K562 (cell line): ENCODE results near the gene OR12D3. TPM values are rescaled to one million over a fixed set of nuclear protein-coding genes. Genes with fewer than 3 reads are reported as not detected.
"Not testable (repeated sequence)": the region's sequence is repeated elsewhere in the genome, so short reads cannot be mapped to it uniquely, and the experiment has no call there.

Experiments used
- ATAC-seq: fragments of 200-7000 bp; cut with Tn5 transposase; 3 replicates; pipeline ENCODE4 v1.9.1; 2020; ENCODE audit warnings: moderate library complexity
- BruUV-seq: library from RNA; stranded (reverse); fragments of 400-500 nt; replicated peaks from 2 replicates; lab custom pipeline; 2021; lab: Mats Ljungman, UMichigan
- CTCF ChIA-PET: fragments of 300-600 bp; formaldehyde crosslinking; extraction: SDS; loops from one replicate; lab custom pipeline; 2021; ENCODE audit warnings: low intra/inter-chr PET ratio; lab: Yijun Ruan, JAX
- POLR2A ChIA-PET: fragments of 300-600, 350-650 bp; sonication (Branson Sonifier 250); formaldehyde crosslinking; extraction: SDS; loops from one replicate; lab custom pipeline; 2021; ENCODE audit warnings: antibody characterized with exemption, inconsistent platforms; lab: Yijun Ruan, JAX
- DNase-seq, 4 experiments: peaks; one replicate each; pipeline versions ENCODE4 v3.0.0 to v3.0.0-alpha.2; 2011 to 2018; ENCODE audit warnings: low spot score in 3 of 4, mixed read lengths in 3 of 4; ENCODE audit errors: extremely low read depth in 1 of 4
- FAIRE-seq: peaks from 2 replicates; lab custom pipeline; 2011; peaks lifted over from hg19 to GRCh38; lab: Jason Lieb, UNC
- H2AFZ ChIP-seq: 2 replicates; pipeline ENCODE4 v1.6.0; 2011; ENCODE audit warnings: low read depth, low read length, control low read depth, inconsistent platforms
- H3K27ac ChIP-seq: fragments of 200-600 bp; 3 replicates; pipeline ENCODE4 v1.8.0; 2011; ENCODE audit warnings: low read depth, mild to moderate bottlenecking, control low read depth, inconsistent platforms, low read length, moderate library complexity, mixed read lengths; ENCODE audit errors: extremely low read depth
- H3K27me3 ChIP-seq, 2 experiments: fragments of 300-600 bp in 1 of 2; 2 replicates in 1 of 2; 3 replicates in 1 of 2; pipeline versions ENCODE4 v1.6.0 to v1.8.0; 2011; ENCODE audit warnings: inconsistent platforms in 2 of 2, low read length in 2 of 2, mild to moderate bottlenecking in 1 of 2, mixed read lengths in 1 of 2, moderate library complexity in 1 of 2; ENCODE audit not compliant: control insufficient read depth in 2 of 2, insufficient read depth in 2 of 2
- H3K36me3 ChIP-seq: fragments of 300-600 bp; 3 replicates; pipeline ENCODE4 v1.8.0; 2011; ENCODE audit warnings: mild to moderate bottlenecking, low read length, inconsistent platforms; ENCODE audit not compliant: control insufficient read depth, insufficient read depth
- H3K4me1 ChIP-seq, 2 experiments: fragments of 200-600 bp in 1 of 2; replicated peaks in 1 of 2; 2 replicates in 1 of 2; 3 replicates in 1 of 2; pipeline versions ENCODE4 v1.5.1 to v1.8.0; 2011; ENCODE audit warnings: inconsistent platforms in 2 of 2, low read length in 2 of 2, mild to moderate bottlenecking in 1 of 2, mixed read lengths in 1 of 2, moderate library complexity in 1 of 2; ENCODE audit not compliant: control insufficient read depth in 2 of 2, insufficient read depth in 2 of 2
- H3K4me2 ChIP-seq: 2 replicates; pipeline ENCODE4 v1.6.1; 2011; ENCODE audit warnings: low read length, control low read depth, inconsistent platforms, mixed read lengths; ENCODE audit not compliant: insufficient read depth
- H3K4me3 ChIP-seq: fragments of 200-600 bp; sonication (generic), shearing (Covaris generic); 2 replicates; pipeline ENCODE4 v1.5.1; 2016; ENCODE audit warnings: control low read depth, inconsistent platforms
- H3K79me2 ChIP-seq: fragments of 200-600 bp; 3 replicates; pipeline ENCODE4 v1.8.0; 2011; ENCODE audit warnings: low read length, inconsistent platforms; ENCODE audit not compliant: control insufficient read depth, insufficient read depth
- H3K9ac ChIP-seq, 2 experiments: 2 replicates each; pipeline versions ENCODE4 v1.6.0 to v1.6.1; 2011; ENCODE audit warnings: low read depth in 2 of 2, low read length in 2 of 2, control low read depth in 1 of 2, inconsistent platforms in 1 of 2, mild to moderate bottlenecking in 1 of 2, mixed read lengths in 1 of 2; ENCODE audit not compliant: insufficient read depth in 1 of 2
- H3K9me1 ChIP-seq: one replicate; pipeline ENCODE4 v1.6.0; 2011; ENCODE audit warnings: inconsistent platforms, mild to moderate bottlenecking, low read length, moderate library complexity; ENCODE audit not compliant: control insufficient read depth, insufficient read depth
- H3K9me3 ChIP-seq: replicated peaks from 2 replicates; pipeline ENCODE4 v1.5.1; 2011; ENCODE audit warnings: low read depth, low read length, inconsistent platforms; ENCODE audit not compliant: control insufficient read depth, insufficient read depth
- H4K20me1 ChIP-seq: replicated peaks from 2 replicates; pipeline ENCODE4 v1.6.1; 2011; ENCODE audit warnings: low read length, inconsistent platforms, mixed read lengths; ENCODE audit not compliant: control insufficient read depth, insufficient read depth
- ATF7 ChIP-seq: fragments of 450-650 bp; IDR thresholded peaks from 2 replicates; pipeline ENCODE4 v1.7.1; 2014; ENCODE audit warnings: mild to moderate bottlenecking, moderate library complexity
- C11orf30 ChIP-seq: fragments of 450-650 bp; IDR thresholded peaks from 2 replicates; pipeline ENCODE4 v1.6.1; 2016; ENCODE audit warnings: low read depth, mild to moderate bottlenecking
- CHD2 ChIP-seq: IDR thresholded peaks from 2 replicates; pipeline ENCODE4 v1.6.1; 2011; ENCODE audit warnings: low read depth, low read length
- JUNB ChIP-seq: fragments of 450-650 bp; formaldehyde crosslinking; conservative IDR thresholded peaks from 2 replicates; pipeline ENCODE4 v1.4.0; 2020; ENCODE audit warnings: mild to moderate bottlenecking
- MAFF ChIP-seq: IDR thresholded peaks from 2 replicates; pipeline ENCODE4 v1.6.1; 2012; ENCODE audit warnings: low read length, improper control_type of control experiment
- MAFG ChIP-seq: fragments of 450-650 bp; conservative IDR thresholded peaks from 2 replicates; pipeline ENCODE4 v1.6.1; 2016; ENCODE audit warnings: missing genetic modification characterization, missing compliant biosample characterization
- ZNF146 ChIP-seq: IDR thresholded peaks from one replicate; pipeline ENCODE4 v1.6.1; 2018; ENCODE audit warnings: missing compliant biosample characterization; ENCODE audit not compliant: unreplicated experiment
- ZNF316 ChIP-seq: fragments of 450-650 bp; IDR thresholded peaks from 2 replicates; pipeline ENCODE4 v1.6.1; 2016
- WGBS: fragments of 100-300 bp; shearing (Covaris generic); methylation state at CpG from one replicate; pipeline ENCODE4 v1.1.6; 2016; ENCODE audit warnings: low coverage, mixed read lengths; ENCODE audit not compliant: insufficient coverage; ENCODE audit errors: missing lambda C conversion rate; 5-methylcytosine and 5-hydroxymethylcytosine counted together
- in situ Hi-C: fragments of 300-500 bp; cut with MboI; formaldehyde crosslinking; loops from 4 replicates; pipeline ENCODE4 v1.15.0; 2018; ENCODE audit warnings: inconsistent platforms, mixed read lengths
- intact Hi-C: fragments of 100-400 bp; cut with micrococcal nuclease; formaldehyde crosslinking; loops from 2 replicates; pipeline ENCODE4 v1.14.2; 2022
- polyA plus RNA-seq, 8 experiments: library from polyadenylated mRNA; depleted of rRNA in 4 of 8; stranded (reverse) in 5 of 8; unstranded in 3 of 8; fragments of >200 nt; fragmentation: Nextera tagmentation in 2 of 8; fragmentation: Illumina TruSeq in 1 of 8; extraction: Ambion mirVana in 2 of 8; extraction: Trizol in 1 of 8; gene quantifications; 2 replicates each; pipeline versions ENCODE4 v1.2.1 to v1.2.3, GENCODE V29; 2011 to 2014; ENCODE audit warnings: inconsistent platforms in 1 of 8, missing spikeins in 1 of 8
- total RNA-seq, 7 experiments: library from RNA; depleted of rRNA in 6 of 7; stranded (reverse); fragments of >200 nt in 6 of 7; fragmentation: Illumina TruSeq in 2 of 7; extraction: Trizol in 2 of 7; gene quantifications; 2 replicates each; pipeline versions ENCODE4 v1.2.1 to v1.2.3, GENCODE V29; 2011 to 2021; ENCODE audit warnings: low replicate concordance in 1 of 7

OR12D3 gene
- total and polyA plus RNA-seq, 9 of the 15 experiments (the other 6 are each of a cell fraction or from before 2014, with no cell fraction given), result not detected

DNA sequence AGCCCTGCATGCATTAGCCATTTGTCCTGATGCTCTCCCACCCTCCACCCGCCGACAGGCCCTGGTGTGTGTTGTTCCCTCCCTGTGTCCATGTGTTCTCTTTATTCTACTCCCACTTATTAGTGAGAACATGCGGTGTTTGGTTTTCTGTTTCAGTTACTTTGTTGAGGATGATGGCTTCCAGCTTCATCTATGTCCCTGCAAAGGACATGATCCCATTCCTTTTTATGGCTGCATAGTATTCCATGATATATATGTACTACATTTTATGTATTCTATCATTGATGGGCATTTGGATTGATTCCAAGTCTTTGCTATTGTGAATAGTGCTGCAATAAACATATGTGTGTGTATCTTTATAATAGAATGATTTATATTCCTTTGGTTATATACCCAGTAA, 25.7 kb downstream of the OR12D3 start:
- H3K9ac ChIP-seq, H3K4me2 ChIP-seq, H2AFZ ChIP-seq, H3K27ac ChIP-seq, H3K27me3 ChIP-seq, H4K20me1 ChIP-seq, H3K9me3 ChIP-seq, H3K79me2 ChIP-seq, intact Hi-C loops, CTCF ChIA-PET, BruUV-seq, in situ Hi-C loops, ATAC-seq, POLR2A ChIA-PET, H3K9me1 ChIP-seq, H3K4me3 ChIP-seq, H3K4me1 ChIP-seq, FAIRE-seq, H3K36me3 ChIP-seq, DNase-seq: not testable (repeated sequence)
- TF ChIP-seq ZNF146 (CRISPR knock-in tag), result peak; percentile 63
- 8% methylated on average over 3 of the region's 3 CpGs for WGBS

DNA sequence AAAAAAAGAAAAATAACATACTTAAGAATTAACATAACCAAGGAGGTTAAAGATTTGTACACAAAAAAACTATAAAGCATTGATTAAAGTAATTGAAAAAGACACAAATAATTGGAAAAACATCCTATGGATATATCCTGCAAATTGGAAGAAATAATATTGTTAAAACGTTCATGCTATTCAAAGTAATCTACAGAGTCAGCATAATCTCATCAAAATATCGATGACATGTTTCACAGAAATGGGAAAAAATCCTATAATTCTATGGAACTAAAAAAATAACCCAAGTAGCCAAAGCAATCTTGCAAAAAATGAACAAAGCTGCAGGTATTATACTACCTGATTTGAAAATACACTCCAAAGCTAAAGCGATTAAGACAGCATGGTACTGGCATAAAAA, 29.7 kb downstream of the OR12D3 start:
- FAIRE-seq, result no peak
- 0% methylated on average over 3 of the region's 3 CpGs for WGBS
- intact Hi-C loops (no loop called here), in situ Hi-C loops (no loop called here)
- Histone ChIP-seq H3K9ac (no peak overlapping the region), H3K4me3 (no peak overlapping the region), H2AFZ (no peak overlapping the region), H3K36me3 (no peaks in the 10 kb centered on the region), H3K9me1 (no peaks in the 10 kb centered on the region), H3K27ac (no peak overlapping the region), H3K4me1 (no peaks in the 10 kb centered on the region), H3K4me2 (no peak overlapping the region), H4K20me1 (no peaks in the 10 kb centered on the region), H3K27me3 (no peaks in the 10 kb centered on the region), H3K9me3 (no peaks in the 10 kb centered on the region), H3K79me2 (no peaks in the 10 kb centered on the region)
- CTCF ChIA-PET, result no interaction called here
- ATAC-seq, result no peak
- no TSS peak for BruUV-seq
- TF ChIP-seq JUNB (no peak), C11orf30 (peak; percentile 77), MAFG (tag) (peak; percentile 72), MAFF (peak; percentile 41; the same call in 1 of the 2 replicates), ZNF316 (peak; percentile 90), CHD2 (no peak), ATF7 (no peak)
- POLR2A ChIA-PET, result interaction anchor here (0.6 kb wide), 1 partner anchor 791 kb away, joined by 3 read pairs; no protein-coding TSS in a partner anchor
- DNase-seq, result no peak
